ENCODE results near the gene DAAM1. TPM values are rescaled to one million over a fixed set of nuclear protein-coding genes. Genes with fewer than 3 reads are reported as not detected.
A peak's percentile ranks its signal among the peaks of the same experiment; 100 is the strongest.

The DAAM1 gene
- total RNA-seq, 1 donor: 18.5 TPM

GRCh38 chr14:59190372-59190771 is 1.9 kb downstream of the DAAM1 start:
- H3K4me3 ChIP-seq (ENCODE audit: low read depth, low read length): peak overlapping the region; percentile 86
- no peak for DNase-seq (ENCODE audit: low read depth)
- TF ChIP-seq, protein P1, sequence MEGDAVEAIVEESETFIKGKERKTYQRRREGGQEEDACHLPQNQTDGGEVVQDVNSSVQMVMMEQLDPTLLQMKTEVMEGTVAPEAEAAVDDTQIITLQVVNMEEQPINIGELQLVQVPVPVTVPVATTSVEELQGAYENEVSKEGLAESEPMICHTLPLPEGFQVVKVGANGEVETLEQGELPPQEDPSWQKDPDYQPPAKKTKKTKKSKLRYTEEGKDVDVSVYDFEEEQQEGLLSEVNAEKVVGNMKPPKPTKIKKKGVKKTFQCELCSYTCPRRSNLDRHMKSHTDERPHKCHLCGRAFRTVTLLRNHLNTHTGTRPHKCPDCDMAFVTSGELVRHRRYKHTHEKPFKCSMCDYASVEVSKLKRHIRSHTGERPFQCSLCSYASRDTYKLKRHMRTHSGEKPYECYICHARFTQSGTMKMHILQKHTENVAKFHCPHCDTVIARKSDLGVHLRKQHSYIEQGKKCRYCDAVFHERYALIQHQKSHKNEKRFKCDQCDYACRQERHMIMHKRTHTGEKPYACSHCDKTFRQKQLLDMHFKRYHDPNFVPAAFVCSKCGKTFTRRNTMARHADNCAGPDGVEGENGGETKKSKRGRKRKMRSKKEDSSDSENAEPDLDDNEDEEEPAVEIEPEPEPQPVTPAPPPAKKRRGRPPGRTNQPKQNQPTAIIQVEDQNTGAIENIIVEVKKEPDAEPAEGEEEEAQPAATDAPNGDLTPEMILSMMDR (IDR thresholded peaks at IDR 0.05; ENCODE audit: insufficient read depth, low read length): peak; percentile 21

DNA sequence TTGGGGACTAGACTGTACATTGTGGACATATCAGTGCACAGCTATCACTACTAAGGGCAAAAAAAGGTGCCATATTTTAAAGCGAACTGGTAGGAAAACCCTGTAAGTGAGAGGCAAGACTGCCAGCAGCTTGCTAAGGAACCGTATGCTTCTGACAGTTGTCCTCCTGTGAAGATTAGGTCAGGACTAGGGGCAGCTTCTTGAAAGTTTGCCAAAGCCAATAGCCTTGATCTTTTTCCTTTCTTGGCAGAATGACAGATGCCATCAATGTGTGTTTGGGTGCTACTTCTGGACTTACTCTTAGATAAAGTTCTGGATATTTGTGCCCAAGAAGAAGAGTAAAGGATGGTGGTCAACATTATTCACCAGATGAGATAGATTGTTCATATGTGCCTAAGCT is 7.4 kb downstream of the DAAM1 start:
- TF ChIP-seq, protein P1 (IDR thresholded peaks at IDR 0.05; ENCODE audit: insufficient read depth, low read length): no peak
- DNase-seq (ENCODE audit: low read depth): no peak
- no peak overlapping the region for H3K4me3 ChIP-seq (ENCODE audit: low read depth, low read length)

DNA sequence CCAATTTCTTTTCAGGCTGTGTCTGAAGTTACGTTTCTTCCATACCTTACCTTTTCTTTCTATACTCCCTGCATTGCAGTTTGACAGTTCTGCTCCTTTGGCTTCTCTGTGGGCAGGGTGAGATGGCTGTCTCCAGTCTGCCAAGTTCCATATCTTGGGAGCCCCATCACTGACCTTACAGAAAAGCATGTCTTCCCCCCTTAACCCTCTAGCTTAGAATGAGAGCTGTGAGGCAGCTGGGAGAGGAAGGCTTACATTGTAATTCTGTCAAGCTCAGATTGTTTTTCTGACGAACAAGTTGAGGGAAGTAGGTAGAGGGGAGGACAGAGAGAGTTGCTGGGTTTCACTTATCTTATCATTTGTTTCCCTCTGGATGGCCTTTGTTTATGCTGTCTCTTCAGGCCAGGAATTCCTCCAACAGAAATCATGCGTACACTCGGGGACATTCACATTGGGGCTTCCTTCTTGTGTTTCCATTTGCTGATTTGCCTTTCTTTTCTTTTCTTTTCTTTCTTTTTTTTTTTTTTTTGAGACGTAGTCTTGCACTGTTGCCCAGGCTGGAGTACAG is 9.3 kb downstream of the DAAM1 start:
- no peak overlapping the region for H3K4me3 ChIP-seq (ENCODE audit: low read depth, low read length)
- DNase-seq (ENCODE audit: low read depth): no peak
- TF ChIP-seq, protein P1 (IDR thresholded peaks at IDR 0.05; ENCODE audit: insufficient read depth, low read length): no peak

GRCh38 chr14:59199205-59199604 is 10.7 kb downstream of the DAAM1 start:
- TF ChIP-seq, protein P1 (IDR thresholded peaks at IDR 0.05; ENCODE audit: insufficient read depth, low read length): no peak
- DNase-seq (ENCODE audit: low read depth): no peak
- H3K4me3 ChIP-seq (ENCODE audit: low read depth, low read length): no peak overlapping the region

GRCh38 chr14:59199614-59200013 is 11.1 kb downstream of the DAAM1 start:
- TF ChIP-seq, protein P1 (IDR thresholded peaks at IDR 0.05; ENCODE audit: insufficient read depth, low read length): no peak
- no peak overlapping the region for H3K4me3 ChIP-seq (ENCODE audit: low read depth, low read length)
- DNase-seq (ENCODE audit: low read depth): no peak

- no peak overlapping the region for H3K4me3 ChIP-seq (ENCODE audit: low read depth, low read length)
- DNase-seq (ENCODE audit: low read depth): no peak
- TF ChIP-seq, protein P1 (IDR thresholded peaks at IDR 0.05; ENCODE audit: insufficient read depth, low read length): no peak
Measured at GRCh38 chr14:59200195-59200594, 11.7 kb downstream of the DAAM1 start.

DNA sequence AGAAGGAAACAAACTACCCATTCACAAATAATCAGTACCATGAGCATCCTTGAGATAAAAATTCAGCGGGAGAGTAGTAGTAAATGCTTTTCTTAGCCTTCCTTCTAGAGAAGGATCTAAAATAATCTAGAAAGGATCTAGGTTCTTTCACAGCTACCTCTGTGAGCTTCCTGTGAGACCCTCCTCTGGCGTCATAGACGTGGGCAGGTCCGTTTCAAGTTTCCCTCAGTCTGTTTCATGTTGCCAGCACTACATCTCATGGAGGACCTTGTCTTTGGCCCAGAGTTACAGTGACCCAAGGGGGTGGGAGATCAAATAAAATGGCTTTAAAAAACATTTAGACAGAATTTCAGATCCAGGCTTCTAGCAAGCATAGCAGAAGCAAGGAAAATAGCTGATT is 13.6 kb downstream of the DAAM1 start:
- no peak overlapping the region for H3K4me3 ChIP-seq (ENCODE audit: low read depth, low read length)
- TF ChIP-seq, protein P1 (IDR thresholded peaks at IDR 0.05; ENCODE audit: insufficient read depth, low read length): no peak
- DNase-seq (ENCODE audit: low read depth): no peak

Measured in fibroblast of the aortic adventitia (primary cell).